Activated CD4-positive, alpha-beta T cell treated with anti-CD3 and anti-CD28 coated beads, Interleukin-2, amount 10 ng/mL, durations not matched to agents 24 days and 14 days (primary cell): ENCODE results near the gene PHKG1. TPM values are rescaled to one million over a fixed set of nuclear protein-coding genes. Genes with fewer than 3 reads are reported as not detected.
"Not testable (repeated sequence)": the region's sequence is repeated elsewhere in the genome, so short reads cannot be mapped to it uniquely, and the experiment has no call there.

Experiments used
- DNase-seq: peaks from one replicate; pipeline ENCODE4 v3.0.0; 2022
- H3K27ac Mint-ChIP-seq: one replicate; pipeline ENCODE4 v1.8.0; 2022; ENCODE audit warnings: mild to moderate bottlenecking, mixed read lengths
- H3K27me3 Mint-ChIP-seq: one replicate; pipeline ENCODE4 v1.8.0; 2022; ENCODE audit warnings: mixed read lengths
- H3K36me3 Mint-ChIP-seq: one replicate; pipeline ENCODE4 v1.8.0; 2022; ENCODE audit warnings: low read depth, mild to moderate bottlenecking, mixed read lengths
- H3K4me1 Mint-ChIP-seq: one replicate; pipeline ENCODE4 v1.8.0; 2021; ENCODE audit warnings: mixed read lengths
- H3K4me3 Mint-ChIP-seq: one replicate; pipeline ENCODE4 v1.8.0; 2022; ENCODE audit warnings: mild to moderate bottlenecking, moderate library complexity, mixed read lengths
- H3K9me3 Mint-ChIP-seq: one replicate; pipeline ENCODE4 v1.8.0; 2021; ENCODE audit warnings: mixed read lengths
- intact Hi-C: fragments of 100-400 bp; cut with micrococcal nuclease; formaldehyde crosslinking; loops from one replicate; pipeline ENCODE4 v1.15.1; 2023
- total RNA-seq: library from RNA; stranded (reverse); gene quantifications from 2 replicates; pipeline ENCODE4 v1.2.3, GENCODE V29; 2022

PHKG1 gene
- total RNA-seq, 1 donor from 2014 or later: 5.0 TPM

GRCh38 chr7:56046721-56047445 is 45.9 kb downstream of the PHKG1 start:
- DNase-seq: no peak
- no peak overlapping the region for H3K27ac Mint-ChIP-seq
- peaks cover 11% of the 10 kb centered on the region for H3K4me1 Mint-ChIP-seq
- intact Hi-C loops: no loop called here
- H3K9me3 Mint-ChIP-seq: no peaks in the 10 kb centered on the region
- H3K4me3 Mint-ChIP-seq: no peak overlapping the region
- peaks cover 12% of the 10 kb centered on the region for H3K36me3 Mint-ChIP-seq
- no peaks in the 10 kb centered on the region for H3K27me3 Mint-ChIP-seq

DNA sequence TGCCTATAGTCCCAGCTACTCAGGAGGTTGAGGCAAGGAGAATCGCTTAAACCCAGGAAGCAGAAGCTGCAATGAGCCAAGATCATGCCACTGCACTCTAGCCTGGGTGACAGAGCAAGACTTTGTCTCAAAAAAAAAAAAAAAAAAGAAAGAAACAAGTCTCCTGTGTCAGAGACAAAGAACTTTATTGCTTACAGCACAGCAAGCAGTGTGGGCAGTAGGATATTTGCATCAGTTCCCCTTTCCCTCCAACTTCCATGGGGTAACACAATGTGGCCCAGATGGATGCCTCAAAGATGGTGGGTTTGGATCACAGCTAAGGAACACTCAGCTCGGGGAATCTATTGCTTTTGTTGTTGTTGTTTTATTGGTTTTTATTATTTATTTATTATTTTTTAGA is 47.0 kb downstream of the PHKG1 start:
- H3K4me3 Mint-ChIP-seq, H3K9me3 Mint-ChIP-seq, intact Hi-C loops, H3K36me3 Mint-ChIP-seq, H3K27ac Mint-ChIP-seq, DNase-seq, H3K27me3 Mint-ChIP-seq: not testable (repeated sequence)
- peaks cover 11% of the 10 kb centered on the region for H3K4me1 Mint-ChIP-seq

DNA sequence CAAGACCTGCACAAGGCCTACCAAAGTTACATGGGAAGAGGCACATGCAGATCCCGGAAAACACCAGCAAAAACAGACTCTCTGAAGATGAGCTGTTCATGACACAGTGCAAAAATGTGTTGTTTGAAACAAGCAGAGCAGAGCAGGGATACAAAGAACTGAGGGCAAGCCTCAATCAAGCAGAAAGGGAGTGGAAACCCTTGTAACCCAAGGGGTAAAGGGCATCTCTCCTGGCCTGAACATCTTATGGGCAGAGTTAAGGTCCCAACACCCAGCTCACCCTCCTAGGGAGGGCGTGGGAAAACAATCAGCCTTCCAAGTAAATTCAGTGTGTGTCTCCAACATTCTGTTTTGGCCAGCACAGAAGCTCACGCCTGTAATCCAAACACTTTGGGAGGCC is 52.0 kb downstream of the PHKG1 start:
- no peaks in the 10 kb centered on the region for H3K9me3 Mint-ChIP-seq
- no peaks in the 10 kb centered on the region for H3K4me1 Mint-ChIP-seq
- H3K27ac Mint-ChIP-seq: no peak overlapping the region
- no peak overlapping the region for H3K4me3 Mint-ChIP-seq
- no peaks in the 10 kb centered on the region for H3K27me3 Mint-ChIP-seq
- intact Hi-C loops: no loop called here
- peaks cover 10% of the 10 kb centered on the region for H3K36me3 Mint-ChIP-seq
- no peak for DNase-seq

- H3K4me3 Mint-ChIP-seq: peak overlapping the region; percentile 85
- intact Hi-C loops: loop anchor here (1.0 kb wide), 1 partner anchor 17 kb away; the partner anchor contains the start of genes CCT6A and PSPH
- peak overlapping the region; percentile 56 for H3K27ac Mint-ChIP-seq
- peak; percentile 94 for DNase-seq
- no peaks in the 10 kb centered on the region for H3K9me3 Mint-ChIP-seq
- peaks cover 7% of the 10 kb centered on the region for H3K36me3 Mint-ChIP-seq
- H3K4me1 Mint-ChIP-seq: peaks cover 8% of the 10 kb centered on the region
- H3K27me3 Mint-ChIP-seq: no peaks in the 10 kb centered on the region
Measured at GRCh38 chr7:56033671-56034432, 58.9 kb downstream of the PHKG1 start.

DNA sequence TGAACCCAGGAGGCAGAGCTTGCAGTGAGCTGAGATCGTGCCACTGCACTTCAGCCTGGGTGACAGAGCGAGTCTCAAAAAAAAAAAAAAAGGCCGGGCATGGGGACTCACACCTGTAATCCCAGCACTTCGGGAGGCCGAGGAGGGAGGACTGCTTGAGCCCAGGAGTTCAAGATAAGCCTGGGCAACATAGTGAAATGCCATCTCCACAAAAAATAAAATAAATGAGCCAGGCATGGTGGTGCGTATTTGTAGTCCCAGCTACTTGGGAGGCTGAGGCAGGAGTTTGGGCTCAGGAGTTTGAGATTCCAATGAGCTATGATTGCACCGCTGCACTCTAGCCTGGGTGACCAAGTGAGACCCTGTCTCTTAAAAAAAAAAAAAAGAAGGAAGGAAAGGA is 60.2 kb downstream of the PHKG1 start:
- peak overlapping the region; percentile 53 for H3K4me3 Mint-ChIP-seq
- H3K27ac Mint-ChIP-seq, H3K27me3 Mint-ChIP-seq: not testable (repeated sequence)

GRCh38 chr7:56031556-56031955 is 61.2 kb downstream of the PHKG1 start:
- DNase-seq, intact Hi-C loops, H3K27me3 Mint-ChIP-seq, H3K4me1 Mint-ChIP-seq, H3K9me3 Mint-ChIP-seq, H3K27ac Mint-ChIP-seq: not testable (repeated sequence)
- Mint-ChIP-seq H3K4me3 (peak overlapping the region; percentile 53), H3K36me3 (peaks cover 11% of the 10 kb centered on the region)

More for the DNA sequence above, 60.2 kb downstream of the PHKG1 start:
- H3K9me3 Mint-ChIP-seq, intact Hi-C loops, H3K36me3 Mint-ChIP-seq, DNase-seq, H3K4me1 Mint-ChIP-seq: not testable (repeated sequence)

- Mint-ChIP-seq H3K36me3 (peaks cover 12% of the 10 kb centered on the region), H3K27ac (no peak overlapping the region), H3K4me3 (no peak overlapping the region), H3K9me3 (no peaks in the 10 kb centered on the region), H3K4me1 (peaks cover 8% of the 10 kb centered on the region), H3K27me3 (no peaks in the 10 kb centered on the region)
- no peak for DNase-seq
- intact Hi-C loops: no loop called here
Measured at GRCh38 chr7:56030340-56030739, 62.4 kb downstream of the PHKG1 start.

Other genes with a start within 250 kb of the PHKG1 start
- not detected in 2 replicates for gene SEPTIN14, start 230.2 kb downstream of the PHKG1 start, total RNA-seq
- gene ZNF713, start 205.5 kb downstream of the PHKG1 start, total RNA-seq: 0.85 and 1.5 TPM in 2 replicates
- 36.4 and 37.6 TPM in 2 replicates for gene MRPS17, start 141.1 kb downstream of the PHKG1 start, total RNA-seq
- gene NIPSNAP2, start 128.4 kb downstream of the PHKG1 start, total RNA-seq: 52.0 and 53.1 TPM in 2 replicates
- gene PSPH, start 41.5 kb downstream of the PHKG1 start, total RNA-seq: 23.8 and 25.8 TPM in 2 replicates
- 339 and 342 TPM in 2 replicates for gene CCT6A, start 41.2 kb downstream of the PHKG1 start, total RNA-seq
- 154 and 161 TPM in 2 replicates for gene SUMF2, start 28.7 kb downstream of the PHKG1 start, total RNA-seq
- 627 and 634 TPM in 2 replicates for gene CHCHD2, start 13.5 kb upstream of the PHKG1 start, total RNA-seq
- not detected in 2 replicates for gene NUPR2, start 23.5 kb upstream of the PHKG1 start, total RNA-seq